Psoas muscle (tissue), 8 donors: Measurements from ENCODE around the gene SPECC1. TPM values are rescaled to one million over a fixed set of nuclear protein-coding genes. Genes with fewer than 3 reads are reported as not detected.

ENCODE experiments used
- ATAC-seq, 4 donors: fragments of 200-7000 bp; cut with Tn5 transposase; one replicate each; pipeline ENCODE4 v1.9.1; 2020; ENCODE audit warnings: moderate library complexity in 3 of 4, mild to moderate bottlenecking in 2 of 4
- DNase-seq, 2 donors: peaks; one replicate each; pipeline ENCODE4 v3.0.0-alpha.2; 2020
- H3K27ac ChIP-seq: fragments of 200-600 bp; one replicate; pipeline ENCODE4 v1.8.0; 2022
- H3K27me3 ChIP-seq, 3 donors: fragments of 200-600 bp in 1 of 3; one replicate each; pipeline versions ENCODE4 v1.6.1 to v1.8.0; 2013 to 2022; ENCODE audit warnings: low read length in 2 of 3, mild to moderate bottlenecking in 2 of 3, moderate library complexity in 1 of 3; ENCODE audit not compliant: insufficient read depth in 3 of 3
- H3K36me3 ChIP-seq, 2 donors: fragments of 200-600 bp in 1 of 2; one replicate each; pipeline versions ENCODE4 v1.6.1 to v1.8.0; 2013 to 2022; ENCODE audit warnings: low read depth in 1 of 2, mild to moderate bottlenecking in 1 of 2, moderate library complexity in 1 of 2; ENCODE audit not compliant: insufficient read depth in 1 of 2
- H3K4me1 ChIP-seq: fragments of 200-600 bp; one replicate; pipeline ENCODE4 v1.8.0; 2022
- H3K4me3 ChIP-seq: fragments of 200-600 bp; one replicate; pipeline ENCODE4 v1.8.0; 2022; ENCODE audit warnings: mild to moderate bottlenecking
- H3K9me3 ChIP-seq: fragments of 200-600 bp; one replicate; pipeline ENCODE4 v1.8.0; 2022
- CTCF ChIP-seq: fragments of 200-600 bp; IDR thresholded peaks from one replicate; pipeline ENCODE4 v1.8.0; 2022; ENCODE audit warnings: antibody characterized with exemption
- WGBS, 3 donors: extraction: QIAGEN DNeasy Blood & Tissue Kit; methylation state at CpG; one replicate each; pipeline versions ENCODE4 v1.1.6 to v1.1.7; 2013; 5-methylcytosine and 5-hydroxymethylcytosine counted together
- intact Hi-C, 2 donors: fragments of 100-400 bp; cut with DNase I; formaldehyde crosslinking; loops; one replicate each; pipeline versions ENCODE4 v1.11.0 to v1.14.2; 2022
- polyA plus RNA-seq, 3 donors: library from polyadenylated mRNA; stranded (reverse); fragments of 200-250 nt; gene quantifications; one replicate each; pipeline ENCODE4 v1.2.3, GENCODE V29; 2013
- total RNA-seq, 4 donors: library from RNA; stranded (reverse); fragmentation: NEBNext Ultra II Directional in 2 of 4; extraction: Animal tissue kit (Norgen Biotek cat#: 25700) in 2 of 4; gene quantifications; one replicate each; pipeline versions ENCODE4 v1.2.1 to v1.2.4, GENCODE V29; 2021 to 2023
- donor health status: healthy with polysubstance abuse.
- donor health status: DM: no; HTN: no; CAD: no; lungs with moderate emphysema.
- donor health status: Bipolar disorder and iron deficiency.
- donor health status: healthy.
- donor health status: DM: yes; HTN: yes; CAD: no.
- donor health status: DM: no; HTN: no; CAD: no.
- donor health status: DM: no; HTN: no; CAD: no.
- donor health status: DM: yes; HTN: yes; CAD: no.

Gene SPECC1
- total and polyA plus RNA-seq, 7 donors = 2.0 to 11.3 (median 4.7) TPM

- Histone ChIP-seq H3K4me3 (no peak overlapping the region), H3K4me1 (no peaks in the 10 kb centered on the region), H3K27ac (no peak overlapping the region), H3K27me3 (no peaks in the 10 kb centered on the region), H3K36me3 (no peaks in the 10 kb centered on the region), H3K9me3 (no peaks in the 10 kb centered on the region)
- TF ChIP-seq CTCF = no peak
- ATAC-seq (no peak), DNase-seq (no peak)
- 95 to 97% (median 96%) methylated on average over 3 of the region's 3 CpGs for WGBS, 3 donors
- intact Hi-C loops = no loop called here
These were observed 289.9 kb downstream of the SPECC1 start for GRCh38 chr17:20299013-20299412.

GRCh38 chr17:20300436-20300934 lies 291.3 kb downstream of the SPECC1 start:
- 70 to 74% (median 73%) methylated on average over 9 of the region's 9 CpGs for WGBS, 3 donors
- no peak for TF ChIP-seq CTCF
- Histone ChIP-seq H3K9me3 (no peaks in the 10 kb centered on the region), H3K4me3 (no peak overlapping the region), H3K27ac (no peak overlapping the region), H3K4me1 (no peaks in the 10 kb centered on the region), H3K27me3 (no peaks in the 10 kb centered on the region), H3K36me3 (no peaks in the 10 kb centered on the region)
- no peak for ATAC-seq
- DNase-seq = no peak
- intact Hi-C loops = no loop called here

- intact Hi-C loops = no loop called here
- ATAC-seq = no peak
These were observed 293.2 kb downstream of the SPECC1 start for GRCh38 chr17:20302246-20302917.

GRCh38 chr17:20304961-20305360 lies 295.8 kb downstream of the SPECC1 start:
- Histone ChIP-seq H3K27me3 (no peaks in the 10 kb centered on the region), H3K9me3 (peaks cover 16% of the 10 kb centered on the region), H3K27ac (no peak overlapping the region), H3K4me1 (no peaks in the 10 kb centered on the region), H3K36me3 (no peaks in the 10 kb centered on the region), H3K4me3 (no peak overlapping the region)
- DNase-seq = no peak
- no peak for ATAC-seq
- WGBS, 3 donors = 76 to 82% (median 79%) methylated on average over 5 of the region's 5 CpGs
- intact Hi-C loops = no loop called here
- no peak for TF ChIP-seq CTCF

More at GRCh38 chr17:20302246-20302917, 293.2 kb downstream of the SPECC1 start:
- 52 to 63% (median 62%) methylated on average over 9 of the region's 9 CpGs for WGBS, 3 donors
- H3K9me3 ChIP-seq = peaks cover 16% of the 10 kb centered on the region
- H3K4me3 ChIP-seq = no peak overlapping the region
- no peaks in the 10 kb centered on the region for H3K36me3 ChIP-seq
- no peak for TF ChIP-seq CTCF
- no peaks in the 10 kb centered on the region for H3K4me1 ChIP-seq
- H3K27me3 ChIP-seq = no peaks in the 10 kb centered on the region
- H3K27ac ChIP-seq = no peak overlapping the region
- no peak for DNase-seq

- TF ChIP-seq CTCF = no peak
- Histone ChIP-seq H3K4me3 (no peak overlapping the region), H3K9me3 (peaks cover 16% of the 10 kb centered on the region), H3K36me3 (no peaks in the 10 kb centered on the region), H3K27me3 (no peaks in the 10 kb centered on the region), H3K4me1 (no peaks in the 10 kb centered on the region), H3K27ac (no peak overlapping the region)
- intact Hi-C loops = no loop called here
- no peak for ATAC-seq
- no peak for DNase-seq
These were observed 297.8 kb downstream of the SPECC1 start for GRCh38 chr17:20306924-20307323.
